Neuronal stem cell (in vitro differentiated cells): ENCODE data around the gene AURKAIP1.

Experiments used
- DNase-seq: peaks from one replicate; pipeline ENCODE4 v3.0.0-alpha.2; 2013; ENCODE audit warnings: low spot score
- H2AFZ ChIP-seq: one replicate; pipeline ENCODE4 v1.6.1; 2013; ENCODE audit warnings: mild to moderate bottlenecking, low read length, inconsistent platforms
- H2AK5ac ChIP-seq: 2 replicates; pipeline ENCODE4 v1.6.1; 2013; ENCODE audit warnings: low read depth, mild to moderate bottlenecking, inconsistent platforms, low read length, moderate library complexity, mixed read lengths
- H2BK120ac ChIP-seq: 2 replicates; pipeline ENCODE4 v1.6.1; 2013; ENCODE audit warnings: low read depth, mild to moderate bottlenecking, inconsistent platforms, low read length, moderate library complexity, mixed read lengths
- H2BK12ac ChIP-seq: one replicate; pipeline ENCODE4 v1.6.1; 2013; ENCODE audit warnings: low read length, inconsistent platforms
- H2BK15ac ChIP-seq: 2 replicates; pipeline ENCODE4 v1.6.1; 2013; ENCODE audit warnings: mild to moderate bottlenecking, low read length, inconsistent platforms, mixed read lengths
- H2BK5ac ChIP-seq: one replicate; pipeline ENCODE4 v1.6.1; 2013; ENCODE audit warnings: inconsistent platforms, mild to moderate bottlenecking, low read length, moderate library complexity
- H3K14ac ChIP-seq: one replicate; pipeline ENCODE4 v1.6.1; 2013; ENCODE audit warnings: low read length, inconsistent platforms
- H3K18ac ChIP-seq: 2 replicates; pipeline ENCODE4 v1.6.1; 2013; ENCODE audit warnings: low read length, inconsistent platforms
- H3K23ac ChIP-seq: 2 replicates; pipeline ENCODE4 v1.6.1; 2013; ENCODE audit warnings: low read depth, mild to moderate bottlenecking, mixed read lengths, low read length, inconsistent platforms; ENCODE audit not compliant: poor library complexity
- H3K27ac ChIP-seq: replicated peaks from 3 replicates; pipeline ENCODE4 v1.5.1; 2013; ENCODE audit warnings: low read length, inconsistent platforms
- H3K27me3 ChIP-seq, 3 experiments: 2 replicates each; pipeline ENCODE4 v1.6.1; 2013; ENCODE audit warnings: low read length in 3 of 3, mild to moderate bottlenecking in 2 of 3, inconsistent platforms in 1 of 3, low read depth in 1 of 3, mixed read lengths in 1 of 3, moderate library complexity in 1 of 3; ENCODE audit not compliant: control insufficient read depth in 3 of 3, insufficient read depth in 3 of 3
- H3K36me3 ChIP-seq, 2 donors: replicated peaks in 1 of 2; 2 replicates each; pipeline ENCODE4 v1.6.1; 2013; ENCODE audit warnings: low read length in 2 of 2; ENCODE audit not compliant: control insufficient read depth in 2 of 2, insufficient read depth in 2 of 2
- H3K4ac ChIP-seq: 2 replicates; pipeline ENCODE4 v1.6.1; 2013; ENCODE audit warnings: inconsistent platforms, mild to moderate bottlenecking, low read length, moderate library complexity
- H3K4me1 ChIP-seq, 2 donors: 1 replicate in 1 of 2; 2 replicates in 1 of 2; pipeline ENCODE4 v1.6.1; 2013; ENCODE audit warnings: low read length in 2 of 2, low read depth in 1 of 2; ENCODE audit not compliant: control insufficient read depth in 2 of 2, insufficient read depth in 1 of 2
- H3K4me2 ChIP-seq: one replicate; pipeline ENCODE4 v1.6.1; 2013; ENCODE audit warnings: mild to moderate bottlenecking, low read length, inconsistent platforms; ENCODE audit not compliant: insufficient read depth, poor library complexity, severe bottlenecking
- H3K4me3 ChIP-seq, 2 donors: 2 replicates each; pipeline ENCODE4 v1.5.1; 2013; ENCODE audit warnings: low read length in 2 of 2, mild to moderate bottlenecking in 2 of 2, inconsistent platforms in 1 of 2, moderate library complexity in 1 of 2
- H3K79me1 ChIP-seq: one replicate; pipeline ENCODE4 v1.6.1; 2013; ENCODE audit warnings: low read depth, mild to moderate bottlenecking, inconsistent platforms, low read length, moderate library complexity
- H3K9ac ChIP-seq: one replicate; pipeline ENCODE4 v1.6.1; 2013; ENCODE audit warnings: mild to moderate bottlenecking, low read depth, low read length, inconsistent platforms; ENCODE audit not compliant: poor library complexity
- H3K9me3 ChIP-seq, 2 donors: replicated peaks in 1 of 2; 2 replicates each; pipeline versions ENCODE3 to v1.6.1; 2013; ENCODE audit warnings: low read length in 2 of 2, mild to moderate bottlenecking in 2 of 2, inconsistent platforms in 1 of 2, low read depth in 1 of 2, mixed read lengths in 1 of 2, moderate library complexity in 1 of 2; ENCODE audit not compliant: control insufficient read depth in 2 of 2, insufficient read depth in 1 of 2
- H4K8ac ChIP-seq: one replicate; pipeline ENCODE4 v1.6.1; 2013; ENCODE audit warnings: low read depth, mild to moderate bottlenecking, inconsistent platforms, low read length, moderate library complexity
- H4K91ac ChIP-seq: one replicate; pipeline ENCODE4 v1.6.1; 2013; ENCODE audit warnings: low read length, low read depth, mild to moderate bottlenecking, inconsistent platforms; ENCODE audit not compliant: poor library complexity
- WGBS, 2 donors: extraction: QIAGEN DNeasy Blood & Tissue Kit; methylation state at CpG; one replicate each; pipeline ENCODE4 v1.1.7; 2013; ENCODE audit warnings: missing lambda C conversion rate in 2 of 2, mixed read lengths in 1 of 2; ENCODE audit not compliant: insufficient read length in 2 of 2, insufficient replicate concordance in 1 of 2; ENCODE audit errors: extremely low coverage in 2 of 2; 5-methylcytosine and 5-hydroxymethylcytosine counted together

AURKAIP1 gene

GRCh38 chr1:1358433-1359271 is 16.4 kb downstream of the AURKAIP1 start, which contains the start of gene MXRA8:
Gene MXRA8, minus strand, starts transcription at chr1:1358555. Its CDS starts 51 bp downstream, at chr1:1358504.
- Histone ChIP-seq H2BK5ac (peak within 1 kb of the TSS; percentile 70), H3K27me3 (peaks cover 0 to 18% (median 13%) of the 10 kb centered on the region in 3 experiments), H3K9me3 (no peaks in the 10 kb centered on the region), H3K23ac (peak within 1 kb of the TSS; percentile 96), H2BK12ac (peak within 1 kb of the TSS; percentile 99), H3K4ac (peak within 1 kb of the TSS; percentile 94), H2AK5ac (peak within 1 kb of the TSS; percentile 94), H4K91ac (peak within 1 kb of the TSS; percentile 79), H4K8ac (peak within 1 kb of the TSS; percentile 72), H3K79me1 (peaks cover 3% of the 10 kb centered on the region), H3K36me3 (no peaks in the 10 kb centered on the region), H2BK15ac (peak within 1 kb of the TSS; percentile 97), H3K18ac (peak within 1 kb of the TSS; percentile 97), H3K4me3 (peak within 1 kb of the TSS; percentile 16 to 39), H3K4me1 (peaks cover 53 to 54% of the 10 kb centered on the region in 2 donors), H2AFZ (peak within 1 kb of the TSS; percentile 74), H3K9ac (peak within 1 kb of the TSS; percentile 50), H3K14ac (peak within 1 kb of the TSS; percentile 14), H3K27ac (peak within 1 kb of the TSS; percentile 88), H3K4me2 (peak within 1 kb of the TSS; percentile 25), H2BK120ac (peak within 1 kb of the TSS; percentile 99)
- WGBS, 2 donors: no CpG with 5 or more reads among the region's 29 CpGs
- DNase-seq: no peak

- peak overlapping the region; percentile 17 for H4K8ac ChIP-seq
- no peak for DNase-seq
- H3K23ac ChIP-seq: peak overlapping the region; percentile 96
- peaks cover 0 to 23% (median 14%) of the 10 kb centered on the region in 3 experiments for H3K27me3 ChIP-seq
- peak overlapping the region; percentile 44 for H3K9ac ChIP-seq
- H2BK5ac ChIP-seq: peak overlapping the region; percentile 70
- peaks cover 3% of the 10 kb centered on the region for H3K79me1 ChIP-seq
- peak overlapping the region; percentile 97 for H2BK15ac ChIP-seq
- peak overlapping the region; percentile 97 for H3K18ac ChIP-seq
- peak overlapping the region; percentile 16 to 39 for H3K4me3 ChIP-seq
- no peak overlapping the region for H3K14ac ChIP-seq
- peaks cover 0 to under 1% of the 10 kb centered on the region in 2 donors for H3K36me3 ChIP-seq
- H2AK5ac ChIP-seq: peak overlapping the region; percentile 94
- peak overlapping the region; percentile 14 for H3K4me2 ChIP-seq
- no peaks in the 10 kb centered on the region for H3K9me3 ChIP-seq
- H2BK12ac ChIP-seq: peak overlapping the region; percentile 73
- peaks cover 54 to 57% of the 10 kb centered on the region in 2 donors for H3K4me1 ChIP-seq
- peak overlapping the region; percentile 99 for H2BK120ac ChIP-seq
- peak overlapping the region; percentile 93 for H3K4ac ChIP-seq
- H2AFZ ChIP-seq: peak overlapping the region; percentile 65
- H4K91ac ChIP-seq: peak overlapping the region; percentile 79
- no CpG with 5 or more reads among the region's 18 CpGs for WGBS, 2 donors
- no peak overlapping the region for H3K27ac ChIP-seq
Measured at GRCh38 chr1:1357871-1358432, 17.1 kb downstream of the AURKAIP1 start.

GRCh38 chr1:1356796-1357401 is 18.1 kb downstream of the AURKAIP1 start:
- H2BK12ac ChIP-seq: peak overlapping the region; percentile 82
- peak overlapping the region in 1 of 2 donors; percentile 39 for H3K4me3 ChIP-seq
- peak overlapping the region; percentile 40 for H3K4me2 ChIP-seq
- H4K8ac ChIP-seq: no peak overlapping the region
- H4K91ac ChIP-seq: peak overlapping the region; percentile 97
- no peak overlapping the region for H2AFZ ChIP-seq
- WGBS, 2 donors: no CpG with 5 or more reads among the region's 26 CpGs
- H3K9ac ChIP-seq: peak overlapping the region; percentile 60
- H3K18ac ChIP-seq: peak overlapping the region; percentile 93
- H2BK120ac ChIP-seq: peak overlapping the region; percentile 91
- H2AK5ac ChIP-seq: peak overlapping the region; percentile 99
- peaks cover 56 to 60% of the 10 kb centered on the region in 2 donors for H3K4me1 ChIP-seq
- DNase-seq: no peak
- peaks cover 0 to 25% (median 14%) of the 10 kb centered on the region in 3 experiments for H3K27me3 ChIP-seq
- H3K36me3 ChIP-seq: peaks cover 2 to 5% of the 10 kb centered on the region in 2 donors
- H3K9me3 ChIP-seq: peaks cover 0 to 3% of the 10 kb centered on the region in 2 donors
- peak overlapping the region; percentile 25 for H3K14ac ChIP-seq
- H2BK15ac ChIP-seq: peak overlapping the region; percentile 85
- H3K4ac ChIP-seq: peak overlapping the region; percentile 66
- H2BK5ac ChIP-seq: peak overlapping the region; percentile 75
- peaks cover 4% of the 10 kb centered on the region for H3K79me1 ChIP-seq
- peak overlapping the region; percentile 65 for H3K23ac ChIP-seq
- H3K27ac ChIP-seq: no peak overlapping the region
